HL-60/S4 treated with retinoic acid at 250 ng/mL for 4 days and 3 days (cell line): Measurements from ENCODE around the gene ACTN1.
"Not testable (repeated sequence)": the region's sequence is repeated elsewhere in the genome, so short reads cannot be mapped to it uniquely, and the experiment has no call there.

Source experiments
- in situ Hi-C: fragments of 300-500 bp; cut with MboI; formaldehyde crosslinking; loops from 2 replicates; pipeline ENCODE4 v1.7.0; 2022; ENCODE audit warnings: low sequenced_read_pairs

Gene ACTN1

DNA sequence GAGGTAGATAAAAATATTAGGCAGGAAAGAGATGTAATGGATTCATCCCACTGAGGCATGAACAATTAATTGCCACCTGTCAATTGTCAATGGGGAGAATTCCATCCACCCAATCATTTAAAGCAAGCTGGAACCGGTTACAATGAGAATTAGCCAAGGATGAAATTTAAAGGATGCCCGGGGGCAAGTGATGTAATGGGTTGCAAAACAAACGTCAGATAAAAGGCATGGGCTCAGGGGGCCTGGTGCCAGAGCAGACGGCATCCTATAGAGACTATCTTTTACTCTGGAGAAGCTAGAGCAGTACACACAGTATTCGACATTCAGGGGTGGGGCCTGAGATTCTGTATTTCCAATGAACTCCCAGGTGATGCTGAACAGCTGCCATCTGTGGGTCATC is 105.7 kb downstream of the ACTN1 start:
- in situ Hi-C loops = no loop called here

DNA sequence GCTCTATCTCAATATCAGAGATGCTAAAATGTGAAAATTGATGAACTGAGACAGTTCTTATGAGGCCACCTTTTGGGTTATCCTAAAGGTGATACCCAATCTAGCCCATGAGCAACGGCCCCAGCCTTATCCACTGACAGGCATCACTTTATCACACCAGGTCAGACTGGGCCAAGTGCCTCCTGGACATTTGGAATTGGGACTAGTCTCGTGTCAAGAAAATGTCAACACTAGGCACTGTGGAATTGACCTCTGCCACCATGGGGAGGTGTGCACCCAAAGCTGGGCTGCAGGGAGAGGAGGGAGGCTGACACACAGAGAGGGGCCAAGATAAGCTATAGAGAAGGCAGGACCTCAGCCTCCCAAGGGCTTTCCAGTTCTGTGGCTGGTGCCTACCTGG is 107.7 kb downstream of the ACTN1 start:
- in situ Hi-C loops = no loop called here

DNA sequence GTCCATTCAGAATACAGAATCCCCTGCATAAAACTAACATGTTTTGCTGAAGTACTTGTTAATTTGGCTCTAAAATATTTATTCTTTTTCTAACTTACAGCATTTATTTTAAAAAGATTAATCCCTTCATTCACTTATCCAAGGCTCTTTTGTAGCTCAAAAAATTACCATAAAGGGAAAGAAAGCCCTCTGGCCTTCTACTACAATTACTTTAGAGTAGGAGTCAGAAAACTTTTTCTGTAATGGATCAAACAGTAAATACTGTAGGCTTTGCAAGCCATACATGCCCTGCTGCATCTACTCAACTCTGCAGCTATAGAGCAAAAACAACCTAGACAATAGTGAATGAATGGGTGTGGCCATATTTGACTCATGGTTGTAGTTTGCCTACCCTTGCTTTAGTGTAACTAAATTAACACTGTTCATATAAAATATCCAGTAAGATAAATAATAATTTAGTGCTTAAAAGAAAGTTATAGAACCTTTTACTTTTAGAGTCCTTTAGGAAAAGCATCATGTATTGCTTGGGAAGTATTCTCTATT is 112.0 kb downstream of the ACTN1 start:
- in situ Hi-C loops = no loop called here

DNA sequence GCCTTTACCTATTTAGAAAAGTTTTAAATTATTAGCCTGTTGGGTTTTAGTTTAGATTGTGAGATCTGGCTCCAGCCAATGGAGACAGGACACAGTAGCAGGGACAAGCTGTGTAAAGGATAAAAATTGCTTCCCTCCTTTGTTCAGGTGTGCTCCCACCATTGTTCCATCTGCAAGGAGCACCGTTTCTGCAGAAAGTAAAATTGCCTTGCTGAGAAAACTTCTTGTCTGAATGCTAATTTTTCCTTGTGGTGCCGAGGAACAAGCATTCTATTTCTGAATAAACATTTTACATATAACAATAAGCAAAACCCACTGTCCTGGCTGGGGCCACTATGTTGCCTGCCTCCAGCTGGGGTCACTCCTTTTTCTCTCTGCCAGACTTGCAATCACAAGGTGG is 113.6 kb downstream of the ACTN1 start:
- in situ Hi-C loops = no loop called here

DNA sequence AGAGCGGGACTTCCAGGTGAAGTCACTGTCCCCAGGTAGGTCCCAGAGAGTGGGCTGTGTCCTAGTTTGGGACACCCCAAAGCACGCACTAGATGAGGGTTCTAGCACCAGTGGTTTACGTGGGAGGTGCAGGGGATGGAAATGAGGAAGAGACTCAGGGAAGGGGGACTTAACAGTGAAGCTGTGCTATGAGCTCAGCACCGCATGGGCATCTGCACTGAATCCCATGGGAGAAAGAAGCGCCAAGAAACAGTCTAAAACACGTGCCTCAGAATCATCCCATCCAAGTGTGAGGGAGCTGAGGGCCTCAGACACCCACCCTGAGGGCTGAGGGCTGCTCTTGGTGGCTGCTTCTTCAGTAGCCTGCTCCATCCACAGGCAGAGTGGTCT is 114.7 kb downstream of the ACTN1 start:
- in situ Hi-C loops = no loop called here

DNA sequence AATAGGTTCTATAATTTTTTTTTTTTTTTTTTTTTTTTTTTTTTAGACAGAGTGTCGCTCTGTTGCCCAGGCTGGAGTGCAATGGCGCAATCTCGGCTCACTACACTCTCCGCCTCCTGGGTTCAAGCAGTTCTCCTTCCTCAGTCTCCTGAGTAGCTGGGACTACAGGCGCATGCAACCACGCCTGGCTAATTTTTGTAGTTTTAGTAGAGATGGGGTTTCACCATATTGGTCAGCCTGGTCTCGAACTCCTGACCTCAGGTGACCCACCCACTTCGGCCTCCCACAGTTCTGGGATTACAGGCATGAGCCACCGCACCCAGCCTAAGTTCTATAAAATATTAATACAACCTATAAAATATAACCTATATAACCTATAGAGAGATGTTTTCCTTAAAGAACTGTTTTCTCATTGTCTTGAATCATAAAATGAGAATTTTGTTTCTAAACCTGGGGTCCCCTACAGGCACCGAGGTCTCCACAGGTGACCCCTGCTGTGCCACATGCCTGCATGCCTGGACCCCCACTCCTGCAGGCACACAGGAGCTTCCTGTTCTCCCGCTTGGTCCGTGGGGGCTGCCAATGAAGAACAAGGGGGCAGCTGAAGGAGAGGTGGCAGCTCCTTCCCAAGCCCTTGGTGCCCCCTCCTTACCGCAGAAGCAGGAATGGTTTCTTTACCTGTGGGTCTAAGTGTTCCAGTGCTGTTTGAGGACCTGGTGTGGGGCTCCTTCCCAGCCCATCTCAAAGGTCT is 115.3 kb downstream of the ACTN1 start:
- in situ Hi-C loops = no loop called here

DNA sequence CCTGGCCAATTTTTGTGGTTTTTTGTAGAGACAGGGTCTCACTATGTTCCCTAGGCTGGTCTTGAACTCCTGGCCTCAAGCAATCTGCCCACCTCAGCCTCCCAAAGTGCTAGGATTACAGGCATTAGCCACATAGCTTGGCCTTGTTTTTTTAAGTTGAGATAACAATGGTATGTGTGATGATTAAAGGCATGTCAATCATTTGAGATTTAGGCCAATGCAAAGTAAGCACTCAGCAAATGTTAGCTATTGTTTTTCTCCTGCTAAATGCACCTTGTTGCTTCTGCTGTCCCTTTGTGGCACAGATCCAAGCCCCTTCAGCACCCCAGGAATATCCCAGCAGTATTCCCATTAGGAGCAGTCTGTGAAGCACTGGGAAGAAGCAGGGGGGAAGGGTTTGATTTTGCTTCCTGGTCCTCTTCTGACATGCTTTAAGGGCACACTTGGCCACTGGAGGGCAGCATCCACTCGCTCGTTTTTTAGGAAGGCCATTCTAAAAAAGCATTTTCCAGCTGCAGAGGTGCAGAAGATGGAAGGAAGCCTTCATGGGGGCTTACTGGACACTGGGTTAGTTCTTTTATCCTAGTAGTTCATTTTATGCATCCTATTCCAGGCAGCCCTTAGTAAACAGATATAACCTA is 116.0 kb downstream of the ACTN1 start:
- in situ Hi-C loops = no loop called here

DNA sequence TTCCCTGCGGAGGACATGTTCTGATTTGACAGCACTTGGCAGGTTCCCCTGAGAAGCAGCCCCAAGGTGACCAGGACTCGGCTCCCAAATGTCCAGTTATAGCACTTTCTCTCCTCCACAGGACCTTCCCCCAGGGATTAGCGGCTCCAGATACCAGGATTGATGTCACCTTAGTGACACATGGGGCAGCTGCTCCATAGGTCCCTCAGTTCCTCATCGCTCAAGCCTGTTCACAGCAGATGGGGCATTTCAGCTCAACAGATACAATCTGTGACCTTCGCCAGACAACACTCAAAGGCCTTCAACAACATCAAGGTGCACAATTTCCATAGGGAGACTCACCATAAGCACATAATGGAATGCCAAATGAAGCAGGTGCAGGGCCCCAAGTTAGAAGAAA is 118.3 kb downstream of the ACTN1 start:
- in situ Hi-C loops = no loop called here

DNA sequence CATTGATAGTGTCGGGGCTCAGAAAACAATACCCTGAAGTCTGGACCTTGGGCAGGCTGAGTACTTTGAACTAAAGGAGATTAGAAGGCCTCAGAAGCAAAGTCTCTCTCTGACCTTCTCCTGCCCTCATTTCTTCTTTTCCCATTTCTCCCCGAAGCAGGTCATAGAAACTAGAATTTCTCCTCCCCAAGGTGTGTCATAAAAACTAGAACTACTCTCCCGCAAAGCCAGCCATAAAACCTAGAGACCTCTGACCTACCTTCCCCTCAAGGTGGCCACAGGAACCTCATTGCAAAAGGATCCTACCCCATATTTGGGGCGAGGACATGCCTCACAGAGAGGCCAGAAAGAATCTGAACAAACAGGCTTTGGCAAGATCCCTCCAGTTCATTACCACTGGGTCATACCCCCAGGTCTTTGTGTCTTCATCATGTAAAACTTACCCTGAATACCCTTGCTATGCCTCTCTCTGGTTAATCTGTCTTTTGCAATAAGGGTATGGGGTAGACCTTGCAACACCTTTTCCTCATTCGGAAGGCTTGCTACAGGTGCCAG is 121.5 kb downstream of the ACTN1 start:
- in situ Hi-C loops = no loop called here

DNA sequence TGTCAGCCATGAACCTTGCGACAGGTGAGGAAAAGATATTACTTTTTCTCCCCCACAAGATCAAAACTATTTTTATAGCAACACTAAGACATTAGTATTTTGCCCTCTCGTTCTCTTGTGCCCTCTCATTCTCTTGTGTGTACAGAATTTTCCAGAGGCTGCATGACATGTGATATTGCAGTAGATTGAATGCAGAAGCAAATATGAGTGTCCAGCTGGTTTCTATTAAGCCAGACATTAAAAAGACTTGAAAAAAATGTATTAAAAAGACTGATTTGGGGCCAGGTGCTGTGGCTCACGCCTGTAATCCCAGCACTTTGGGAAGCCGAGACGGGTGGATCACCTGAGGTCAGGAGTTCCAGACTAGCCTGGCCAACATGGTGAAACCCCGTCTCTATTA is 122.5 kb downstream of the ACTN1 start:
- in situ Hi-C loops = no loop called here

DNA sequence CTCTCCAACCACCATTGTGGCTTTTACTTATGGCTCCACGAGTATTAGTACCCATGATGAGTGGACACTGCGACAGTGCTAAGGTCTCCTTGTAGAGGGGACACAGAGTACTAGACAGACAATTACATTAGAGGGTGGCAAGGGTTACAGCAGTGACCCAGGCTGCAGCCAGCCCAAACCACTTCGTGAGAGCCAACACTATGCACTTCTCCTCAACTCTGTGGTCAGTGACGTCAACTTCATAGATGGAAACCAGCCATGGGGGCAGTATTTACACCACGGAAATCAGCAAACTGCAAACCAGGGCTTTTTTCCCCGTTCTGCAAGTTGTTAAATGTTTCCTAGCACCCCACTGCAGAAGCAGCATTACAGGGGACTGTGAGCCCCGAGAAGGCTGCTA is 124.7 kb downstream of the ACTN1 start:
- in situ Hi-C loops = no loop called here

DNA sequence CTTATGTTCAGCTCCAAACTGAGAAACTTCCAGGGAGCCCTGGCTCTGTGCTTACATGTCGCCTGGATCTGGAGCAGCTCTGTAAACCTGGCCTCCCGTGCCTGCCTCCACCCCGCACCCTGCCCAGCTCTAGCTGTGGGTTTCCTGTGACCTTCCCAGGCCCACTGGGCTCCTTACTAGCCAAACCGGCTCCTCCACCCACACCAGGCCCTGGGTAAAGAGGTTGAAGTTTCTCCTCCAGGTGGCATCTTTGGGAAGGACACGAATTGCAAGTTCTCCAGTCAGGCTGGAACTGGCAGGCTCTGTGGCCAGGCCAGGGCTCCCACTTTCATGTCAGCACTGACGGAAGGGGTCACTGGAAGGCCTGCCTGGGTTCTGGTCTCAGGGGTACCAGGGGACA is 125.4 kb downstream of the ACTN1 start:
- in situ Hi-C loops = no loop called here

DNA sequence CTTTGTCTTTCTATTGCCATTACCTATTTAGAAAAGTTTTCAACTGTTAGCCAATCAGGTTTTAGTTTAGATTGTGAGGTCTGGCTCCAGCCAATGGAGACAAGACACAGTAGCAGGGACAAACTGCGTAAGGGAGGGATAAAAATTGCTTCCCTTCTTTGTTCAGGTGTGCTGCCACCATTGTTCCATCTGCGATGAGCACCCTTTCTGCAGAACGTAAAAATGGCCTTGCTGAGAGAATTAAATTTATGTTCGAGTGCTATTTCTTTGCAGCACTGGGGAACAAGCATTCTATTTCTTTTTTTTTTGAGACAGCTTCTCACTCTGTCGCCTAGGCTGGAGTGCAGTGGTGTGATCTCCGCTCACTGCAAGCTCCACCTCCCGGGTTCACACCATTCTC is 126.6 kb downstream of the ACTN1 start:
- in situ Hi-C loops = not testable (repeated sequence)

DNA sequence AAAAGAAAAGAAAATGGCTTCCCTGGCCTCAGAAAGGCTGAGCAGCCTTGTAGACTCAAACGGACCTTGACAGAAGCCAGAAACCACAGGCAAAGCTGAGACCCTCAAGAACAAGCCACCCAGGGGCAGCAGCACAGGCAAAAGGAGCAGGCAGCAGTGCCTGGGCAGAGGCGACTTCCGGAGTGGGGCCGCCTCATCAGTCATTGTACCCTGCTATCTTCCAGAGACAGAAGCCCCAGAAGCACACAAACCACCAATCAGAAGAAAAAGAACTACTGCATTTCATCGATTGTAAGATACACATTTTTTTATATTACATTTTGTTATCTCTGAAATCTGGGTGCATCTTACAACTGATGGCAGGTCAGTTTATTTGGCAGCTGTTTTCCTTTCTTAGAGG is 128.0 kb downstream of the ACTN1 start:
- in situ Hi-C loops = no loop called here

DNA sequence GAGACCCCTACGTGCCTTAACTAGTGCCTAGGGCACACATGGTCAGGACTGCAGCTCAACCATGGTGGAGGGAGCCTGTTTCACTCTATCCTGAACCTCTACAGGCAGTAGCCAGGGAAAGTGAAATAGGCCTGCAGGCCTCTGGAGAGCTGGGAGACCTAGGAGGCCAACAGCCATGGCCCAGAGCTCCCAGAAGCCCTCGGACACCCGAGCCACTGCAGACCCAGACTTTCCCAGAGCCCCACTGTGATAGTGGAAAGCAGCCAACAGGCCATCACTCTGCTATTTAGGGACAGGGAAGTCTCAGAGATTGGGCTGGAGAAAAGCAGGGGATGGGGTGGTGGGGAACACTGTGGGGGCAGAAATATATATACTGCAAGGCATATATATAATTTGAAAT is 129.7 kb downstream of the ACTN1 start:
- in situ Hi-C loops = loop anchor here (25.0 kb wide), 1 partner anchor 912 kb away; no protein-coding TSS in a partner anchor

DNA sequence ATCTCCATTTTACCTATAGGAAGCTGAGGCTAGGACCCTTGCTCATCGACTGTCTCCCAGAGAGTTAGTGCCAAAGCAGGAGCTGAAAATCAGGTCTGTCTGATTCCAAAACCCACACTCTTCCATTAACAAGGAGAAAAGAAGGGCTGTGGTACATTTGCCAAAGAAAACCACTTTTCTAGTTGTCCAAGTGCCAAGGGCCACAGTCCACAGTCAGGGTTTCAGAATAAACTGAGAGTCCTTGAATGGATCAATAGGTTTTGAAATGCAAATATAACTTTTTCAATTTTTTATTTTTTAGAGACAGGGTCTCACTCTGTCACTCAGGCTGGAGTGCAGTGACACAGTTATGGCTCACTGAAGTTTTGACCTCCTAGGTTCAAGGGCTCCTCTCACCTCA is 130.8 kb downstream of the ACTN1 start:
- in situ Hi-C loops = loop anchor here (25.0 kb wide), 1 partner anchor 911 kb away; no protein-coding TSS in a partner anchor

DNA sequence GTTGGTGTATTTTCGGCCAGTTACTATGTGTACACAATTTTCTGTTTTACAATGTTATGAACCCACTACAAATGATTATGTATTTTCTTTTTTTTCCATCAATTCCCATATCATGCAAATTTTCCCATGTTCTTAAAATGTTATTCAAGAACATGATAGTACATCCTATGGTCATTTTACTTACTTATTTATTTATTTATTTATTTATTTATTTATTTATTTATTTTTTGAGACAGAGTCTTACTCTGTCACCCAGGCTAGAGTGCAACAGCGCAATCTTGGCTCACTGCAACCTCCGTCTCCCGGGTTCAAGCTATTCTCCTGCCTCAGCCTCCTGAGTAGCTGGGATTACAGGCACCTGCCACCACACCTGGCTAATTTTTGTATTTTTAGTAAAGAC is 131.5 kb downstream of the ACTN1 start:
- in situ Hi-C loops = loop anchor here (25.0 kb wide), 1 partner anchor 910 kb away; no protein-coding TSS in a partner anchor

DNA sequence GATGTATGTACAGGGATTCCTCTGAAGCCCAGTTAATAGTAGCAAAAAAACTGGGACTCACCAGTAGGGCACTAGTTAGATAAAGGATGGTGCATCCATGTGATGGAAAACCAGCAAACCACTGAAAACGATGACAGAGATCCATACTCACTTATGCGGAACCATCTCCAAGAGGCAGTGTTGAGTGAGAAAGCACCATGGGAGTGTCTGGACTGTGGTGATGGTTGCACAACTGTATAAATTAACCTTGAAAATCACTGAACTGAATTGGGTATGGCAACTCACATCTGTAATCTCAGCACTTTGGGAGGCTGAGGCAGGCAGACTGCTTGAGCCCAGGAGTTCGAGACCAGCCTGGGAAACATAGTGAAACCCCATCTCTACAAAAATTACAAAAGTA is 132.6 kb downstream of the ACTN1 start:
- in situ Hi-C loops = loop anchor here (25.0 kb wide), 1 partner anchor 909 kb away; no protein-coding TSS in a partner anchor

DNA sequence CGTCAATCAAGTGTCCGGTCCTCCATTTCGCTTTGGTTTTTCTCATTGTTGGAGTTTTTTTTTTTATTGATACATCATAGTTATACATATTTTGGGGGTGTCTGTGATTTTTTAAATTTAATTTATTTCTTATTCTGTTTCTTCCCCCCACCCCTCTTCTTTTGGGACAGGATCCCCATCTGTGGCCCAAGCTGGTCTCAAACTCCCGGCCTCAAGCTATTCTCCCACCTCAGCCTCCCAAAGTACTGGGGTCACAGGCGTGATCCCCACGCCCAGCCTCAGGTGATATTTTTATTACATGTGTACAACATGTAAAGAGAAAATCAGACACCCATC is 134.9 kb downstream of the ACTN1 start:
- in situ Hi-C loops = loop anchor here (25.0 kb wide), 1 partner anchor 907 kb away; no protein-coding TSS in a partner anchor

DNA sequence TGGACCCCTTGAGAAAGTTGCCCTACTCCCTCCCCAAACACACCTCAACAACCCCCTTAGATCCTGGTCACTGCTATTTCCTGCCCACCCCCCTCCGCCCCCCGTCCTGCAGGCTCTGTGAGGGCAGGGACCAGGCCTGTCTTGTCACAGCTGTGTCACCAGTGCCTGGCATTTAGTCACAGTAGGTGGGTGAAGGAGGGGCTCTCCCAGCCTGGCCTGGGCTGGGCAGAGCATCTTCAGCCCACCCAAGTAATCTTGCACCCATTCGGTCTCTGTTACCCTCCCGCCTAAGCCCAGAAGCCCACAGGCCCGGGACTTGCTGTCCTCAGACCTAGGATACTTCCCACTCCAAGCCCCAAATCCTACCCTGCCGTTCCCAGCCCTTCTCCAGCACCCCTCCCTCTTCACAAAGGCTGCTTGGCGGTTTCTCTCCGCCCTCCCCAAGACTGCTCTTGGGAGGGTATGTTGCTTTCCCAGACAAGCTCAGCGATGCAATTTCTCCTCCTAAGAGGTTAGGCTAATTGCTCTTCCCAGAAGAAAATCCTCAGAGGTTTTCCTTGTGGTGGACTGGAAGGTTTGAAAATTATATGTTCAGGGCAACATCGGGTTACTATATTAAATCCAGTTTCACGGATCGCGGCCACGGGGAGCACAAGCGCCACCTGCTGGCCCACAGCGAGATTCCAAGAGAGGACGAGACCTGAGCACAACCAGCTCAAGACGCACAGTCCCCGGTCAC is 135.5 kb downstream of the ACTN1 start:
- in situ Hi-C loops = loop anchor here (25.0 kb wide), 1 partner anchor 906 kb away; no protein-coding TSS in a partner anchor

DNA sequence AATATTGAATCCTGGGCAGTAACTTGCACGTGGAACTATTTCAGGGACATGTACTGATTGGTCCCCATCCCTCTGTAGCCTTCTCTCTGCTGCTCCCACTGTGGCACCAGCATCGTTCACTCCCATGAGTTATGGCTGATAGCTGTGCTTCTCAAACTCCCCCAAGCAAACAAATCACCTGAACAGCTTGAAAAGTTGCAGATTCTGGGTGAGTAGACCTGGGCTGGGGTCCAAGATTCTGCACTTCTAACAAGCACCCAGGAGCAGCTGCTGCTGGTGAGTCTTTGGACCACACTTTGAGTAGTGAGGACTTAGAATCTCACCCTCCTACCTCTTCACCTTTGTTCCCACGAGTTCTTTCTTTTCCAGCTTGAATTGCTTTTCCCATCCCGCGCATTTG is 136.8 kb downstream of the ACTN1 start:
- in situ Hi-C loops = loop anchor here (25.0 kb wide), 1 partner anchor 905 kb away; no protein-coding TSS in a partner anchor
